Amygdala (tissue), 56 donors: ENCODE measurements around the gene TMC6.
"Not testable (repeated sequence)": the region's sequence is repeated elsewhere in the genome, so short reads cannot be mapped to it uniquely, and the experiment has no call there.

Experiments
- DNase-seq, 56 donors: peaks; one replicate each; lab custom pipeline; 2025; lab: John Stamatoyannopoulos, UW

The TMC6 gene, protein sequence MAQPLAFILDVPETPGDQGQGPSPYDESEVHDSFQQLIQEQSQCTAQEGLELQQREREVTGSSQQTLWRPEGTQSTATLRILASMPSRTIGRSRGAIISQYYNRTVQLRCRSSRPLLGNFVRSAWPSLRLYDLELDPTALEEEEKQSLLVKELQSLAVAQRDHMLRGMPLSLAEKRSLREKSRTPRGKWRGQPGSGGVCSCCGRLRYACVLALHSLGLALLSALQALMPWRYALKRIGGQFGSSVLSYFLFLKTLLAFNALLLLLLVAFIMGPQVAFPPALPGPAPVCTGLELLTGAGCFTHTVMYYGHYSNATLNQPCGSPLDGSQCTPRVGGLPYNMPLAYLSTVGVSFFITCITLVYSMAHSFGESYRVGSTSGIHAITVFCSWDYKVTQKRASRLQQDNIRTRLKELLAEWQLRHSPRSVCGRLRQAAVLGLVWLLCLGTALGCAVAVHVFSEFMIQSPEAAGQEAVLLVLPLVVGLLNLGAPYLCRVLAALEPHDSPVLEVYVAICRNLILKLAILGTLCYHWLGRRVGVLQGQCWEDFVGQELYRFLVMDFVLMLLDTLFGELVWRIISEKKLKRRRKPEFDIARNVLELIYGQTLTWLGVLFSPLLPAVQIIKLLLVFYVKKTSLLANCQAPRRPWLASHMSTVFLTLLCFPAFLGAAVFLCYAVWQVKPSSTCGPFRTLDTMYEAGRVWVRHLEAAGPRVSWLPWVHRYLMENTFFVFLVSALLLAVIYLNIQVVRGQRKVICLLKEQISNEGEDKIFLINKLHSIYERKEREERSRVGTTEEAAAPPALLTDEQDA

DNA sequence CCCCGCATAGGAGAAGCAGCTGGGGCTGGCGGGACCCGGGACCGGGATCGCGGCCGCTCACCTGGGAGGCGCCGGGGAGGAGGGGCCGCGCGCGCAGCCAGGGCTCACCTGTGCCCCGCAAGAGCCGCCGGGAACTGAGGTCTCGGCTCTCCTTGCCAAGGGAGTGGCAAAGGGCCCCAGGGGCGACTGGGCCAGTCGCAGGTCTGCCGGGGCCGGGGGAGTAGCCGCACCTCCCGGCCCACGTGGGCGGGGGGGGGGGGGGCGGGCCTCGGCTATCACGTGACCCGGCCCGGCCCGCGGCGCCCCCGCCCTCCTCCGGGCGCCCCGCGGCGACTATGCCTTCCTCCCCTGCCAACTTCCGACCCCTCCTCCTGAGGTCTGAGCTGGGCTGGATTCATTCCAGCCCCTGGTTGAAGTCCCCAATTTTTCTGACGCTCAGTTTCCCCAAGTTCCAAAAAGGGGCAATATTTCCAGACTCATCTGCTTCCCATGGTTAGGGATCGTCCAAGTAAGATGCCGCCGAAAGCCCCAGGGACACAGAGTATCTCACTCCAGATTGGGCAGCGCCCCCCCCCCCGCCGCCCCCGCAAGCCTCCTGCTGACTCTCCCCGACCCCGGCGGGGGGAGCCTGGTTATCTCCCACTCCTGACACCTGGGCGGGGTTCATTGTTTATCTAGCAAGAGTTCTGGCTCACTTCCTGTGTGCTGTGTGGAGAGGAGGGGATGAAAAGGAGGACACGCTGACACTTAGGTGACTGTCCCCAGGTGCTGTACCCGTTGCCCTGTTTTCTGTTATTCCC lies at the start of gene TMC6:
TSS of gene TMC6 (minus strand) at position 205 of the 800 bp plus-strand sequence. CDS start 1,923 bp downstream, outside the sequence.
- DNase-seq: peak in 24 of 56 donors; percentile 35 to 79 (median 57)

DNA sequence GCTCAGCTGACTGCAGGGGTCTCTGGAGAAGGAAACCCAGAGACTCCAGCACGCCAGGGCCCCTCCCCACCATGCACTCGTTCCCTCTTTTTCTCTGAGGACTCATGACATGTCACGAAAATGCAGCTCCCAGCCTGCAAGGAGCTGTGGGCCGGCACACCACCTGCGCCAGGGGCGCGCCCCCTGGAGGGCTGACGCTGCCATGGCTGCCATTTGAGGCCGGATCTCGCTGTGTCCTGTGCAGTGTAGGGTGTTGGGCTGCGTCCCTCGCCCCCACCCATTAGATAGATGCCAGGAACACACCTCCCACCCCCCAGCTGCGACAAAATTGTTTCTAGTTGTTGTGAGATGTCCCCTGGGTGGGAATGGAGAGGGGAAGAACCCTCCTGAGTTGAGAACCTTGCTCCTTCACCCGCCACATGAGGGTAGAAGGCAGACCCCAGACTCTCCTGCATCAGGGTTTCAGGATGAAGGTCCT lies 48.0 kb upstream of the TMC6 start:
- DNase-seq: peak in 40 of 56 donors; percentile 6 to 76 (median 32)

DNA sequence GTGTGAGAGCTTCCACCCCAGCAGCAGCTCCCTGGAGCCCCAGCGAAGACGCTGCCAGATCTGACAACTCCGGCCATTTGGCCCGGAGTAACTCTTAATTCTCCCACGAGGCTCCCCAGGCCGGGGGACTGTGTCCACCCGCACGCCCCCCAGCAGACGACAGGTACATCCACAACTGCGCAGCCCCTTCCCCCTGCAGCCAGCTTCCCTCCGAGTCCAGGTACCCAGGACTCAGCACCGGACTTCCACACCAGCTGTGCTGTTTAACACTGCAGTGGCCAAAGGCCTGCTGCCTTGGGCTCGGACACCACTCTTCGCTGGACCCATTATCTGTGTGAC lies 47.1 kb upstream of the TMC6 start:
- no peak for DNase-seq

DNA sequence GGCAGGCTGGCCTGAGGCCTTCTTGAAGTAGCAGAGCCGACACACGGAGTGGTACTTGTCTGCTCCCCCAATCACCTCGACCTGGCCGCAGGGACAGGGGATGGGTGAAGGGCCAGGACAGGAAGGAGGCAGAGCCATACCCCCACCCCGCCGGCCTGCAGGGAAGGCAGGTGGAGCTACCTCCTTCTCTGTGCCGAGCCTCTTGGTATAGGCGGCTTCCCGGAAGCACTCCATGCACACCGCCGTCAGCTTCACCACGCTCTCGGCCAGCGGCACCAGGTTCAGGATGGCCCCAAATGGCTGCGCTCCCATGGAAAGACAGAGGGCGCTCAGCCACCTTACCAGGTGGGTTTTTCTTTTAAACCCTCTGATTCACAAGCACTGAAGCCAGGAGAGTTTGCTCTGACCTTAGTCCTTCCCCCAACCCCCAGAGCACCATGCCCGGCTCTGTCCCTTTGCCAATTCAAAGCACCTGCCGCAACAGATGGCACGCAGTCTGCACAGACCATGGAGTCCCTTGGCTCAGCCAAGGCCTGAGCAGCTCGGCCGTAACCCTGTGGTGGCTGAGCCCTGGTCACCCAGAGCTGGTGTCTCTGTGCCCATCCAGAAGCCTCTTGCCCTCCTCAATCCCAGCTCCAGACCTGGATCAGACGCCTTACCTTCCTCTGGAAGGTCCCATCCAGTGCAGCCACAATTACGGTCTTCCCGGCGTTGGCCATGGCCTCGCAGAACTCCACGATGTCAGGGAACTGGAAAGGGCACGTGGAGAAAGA lies 46.5 kb upstream of the TMC6 start:
- DNase-seq: peak in 2 of 56 donors; percentile 42 to 60

DNA sequence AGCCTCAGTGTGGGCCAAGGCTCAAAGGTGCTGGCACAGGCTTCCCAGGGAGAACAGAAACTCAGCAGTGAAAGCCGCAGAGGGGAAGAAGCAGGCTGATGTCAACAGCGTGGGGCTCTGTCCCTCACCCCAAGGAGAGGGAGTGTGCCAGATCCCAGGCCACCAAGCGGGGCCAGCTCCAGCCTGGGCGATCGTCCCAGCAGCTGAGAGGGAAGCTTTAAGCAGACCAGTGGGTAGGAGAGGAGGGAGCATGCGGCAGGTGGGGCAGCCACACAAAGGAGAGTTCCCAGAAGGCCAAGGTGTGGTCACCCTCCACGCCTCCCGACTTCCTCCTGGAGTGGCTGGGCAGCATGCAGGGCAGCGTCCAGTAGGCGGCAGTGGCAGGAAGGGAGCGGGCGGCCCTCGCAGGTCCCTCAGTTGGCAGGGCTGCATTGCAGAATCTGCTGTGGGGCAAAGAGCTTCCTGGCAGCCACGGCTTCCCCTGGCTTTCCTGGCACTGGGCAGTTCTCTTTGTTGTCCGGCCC lies 45.9 kb upstream of the TMC6 start:
- DNase-seq: peak in 53 of 56 donors; percentile 52 to 93 (median 82)

DNA sequence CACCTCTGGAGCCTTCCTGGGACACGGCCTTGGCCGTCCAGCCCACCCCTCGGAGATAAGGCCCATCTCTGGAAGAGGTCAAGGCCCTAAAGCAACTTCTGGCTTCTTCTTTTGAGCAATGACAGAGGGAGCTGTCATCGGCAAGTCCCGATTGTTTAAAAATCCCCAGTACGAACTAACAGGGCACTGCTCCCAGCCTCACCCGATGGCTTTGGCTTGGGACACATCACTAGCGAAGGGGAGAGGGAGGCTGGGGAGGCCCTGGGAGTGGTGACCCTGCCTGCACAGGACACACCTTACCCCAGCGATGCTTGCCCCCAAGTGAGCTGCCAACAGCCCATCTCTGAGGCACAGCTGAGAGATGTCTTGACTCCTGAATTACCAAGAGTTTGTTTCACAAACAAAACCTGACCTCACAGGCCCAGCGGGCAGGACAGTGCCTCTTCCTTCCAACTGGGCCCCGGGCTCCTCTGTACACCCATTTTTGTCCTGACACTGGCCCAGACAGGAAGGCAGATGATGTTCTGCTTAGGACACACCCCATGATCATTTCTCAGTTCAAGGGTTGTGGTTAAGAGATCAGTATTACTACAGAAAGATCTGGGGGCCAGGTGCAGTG lies 44.7 kb upstream of the TMC6 start:
- DNase-seq: no peak

DNA sequence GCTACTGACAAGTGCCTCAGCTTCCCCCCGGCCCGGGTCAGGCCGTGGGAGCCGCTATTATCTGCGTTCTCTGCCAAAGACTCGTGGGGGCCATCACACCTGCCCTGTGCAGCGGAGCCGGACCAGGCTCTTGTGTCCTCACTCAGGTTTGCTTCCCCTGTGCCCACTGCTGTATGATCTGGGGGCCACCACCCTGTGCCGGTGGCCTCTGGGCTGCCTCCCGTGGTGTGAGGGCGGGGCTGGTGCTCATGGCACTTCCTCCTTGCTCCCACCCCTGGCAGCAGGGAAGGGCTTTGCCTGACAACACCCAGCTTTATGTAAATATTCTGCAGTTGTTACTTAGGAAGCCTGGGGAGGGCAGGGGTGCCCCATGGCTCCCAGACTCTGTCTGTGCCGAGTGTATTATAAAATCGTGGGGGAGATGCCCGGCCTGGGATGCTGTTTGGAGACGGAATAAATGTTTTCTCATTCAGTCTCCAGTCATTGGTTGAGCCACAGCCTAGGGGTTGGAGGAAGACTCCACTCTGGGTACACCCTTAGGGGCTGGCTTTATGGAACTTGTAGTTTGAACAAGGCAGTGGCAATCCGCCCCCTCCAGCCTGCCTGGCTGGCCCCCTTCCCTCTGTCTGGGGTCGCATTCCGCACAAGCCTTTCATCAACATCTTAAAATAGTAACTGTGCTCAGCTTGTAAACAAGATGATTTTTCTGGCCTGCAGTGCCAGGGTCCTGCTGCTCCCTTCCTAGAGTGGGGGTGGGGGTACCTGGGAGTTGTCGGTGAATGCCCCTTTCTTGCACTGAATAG lies 43.9 kb upstream of the TMC6 start:
- DNase-seq: peak in 4 of 56 donors; percentile 20 to 37 (median 28)

DNA sequence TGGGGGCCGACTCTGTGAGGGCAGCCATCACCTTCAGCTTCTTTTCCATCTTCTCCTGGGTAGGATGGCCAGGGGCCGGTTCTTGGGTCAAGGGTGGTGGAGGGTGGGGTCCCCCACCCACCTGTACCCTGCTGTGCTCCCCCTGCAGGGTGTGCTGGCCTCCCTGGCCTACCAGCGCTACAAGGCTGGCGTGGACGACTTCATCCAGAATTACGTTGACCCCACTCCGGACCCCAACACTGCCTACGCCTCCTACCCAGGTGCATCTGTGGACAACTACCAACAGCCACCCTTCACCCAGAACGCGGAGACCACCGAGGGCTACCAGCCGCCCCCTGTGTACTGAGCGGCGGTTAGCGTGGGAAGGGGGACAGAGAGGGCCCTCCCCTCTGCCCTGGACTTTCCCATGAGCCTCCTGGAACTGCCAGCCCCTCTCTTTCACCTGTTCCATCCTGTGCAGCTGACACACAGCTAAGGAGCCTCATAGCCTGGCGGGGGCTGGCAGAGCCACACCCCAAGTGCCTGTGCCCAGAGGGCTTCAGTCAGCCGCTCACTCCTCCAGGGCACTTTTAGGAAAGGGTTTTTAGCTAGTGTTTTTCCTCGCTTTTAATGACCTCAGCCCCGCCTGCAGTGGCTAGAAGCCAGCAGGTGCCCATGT lies 43.2 kb upstream of the TMC6 start:
- not testable (repeated sequence) for DNase-seq

DNA sequence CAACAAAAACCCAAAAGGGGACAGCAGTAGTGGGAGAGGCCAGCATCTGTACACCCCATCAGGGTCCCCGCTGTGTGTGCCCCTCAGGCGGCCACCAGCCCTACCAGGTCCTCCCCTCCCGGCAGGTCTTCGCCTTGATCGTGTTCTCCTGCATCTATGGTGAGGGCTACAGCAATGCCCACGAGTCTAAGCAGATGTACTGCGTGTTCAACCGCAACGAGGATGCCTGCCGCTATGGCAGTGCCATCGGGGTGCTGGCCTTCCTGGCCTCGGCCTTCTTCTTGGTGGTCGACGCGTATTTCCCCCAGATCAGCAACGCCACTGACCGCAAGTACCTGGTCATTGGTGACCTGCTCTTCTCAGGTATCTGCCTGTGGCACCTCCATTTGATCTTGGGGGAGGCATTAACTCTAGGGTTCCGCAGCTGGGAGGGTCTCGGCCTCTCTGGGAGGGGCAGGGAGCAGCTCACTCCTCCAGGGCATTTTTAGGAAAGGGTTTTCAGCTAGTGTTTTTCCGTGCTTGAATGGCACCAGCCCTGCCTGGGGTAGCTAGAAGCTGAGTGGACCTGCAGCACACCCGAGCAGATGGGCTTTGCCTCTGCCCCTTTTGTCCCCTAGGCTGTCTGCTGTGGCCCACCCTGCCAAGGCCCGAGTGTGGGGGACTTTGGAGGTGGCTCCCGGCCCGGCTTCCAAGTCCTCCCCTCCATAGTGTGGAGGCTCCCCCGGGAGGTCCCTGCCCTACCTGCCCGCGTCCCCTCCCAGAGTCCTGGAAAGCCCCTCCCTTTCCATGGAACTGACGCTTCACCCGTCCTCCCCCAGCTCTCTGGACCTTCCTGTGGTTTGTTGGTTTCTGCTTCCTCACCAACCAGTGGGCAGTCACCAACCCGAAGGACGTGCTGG lies 42.4 kb upstream of the TMC6 start:
- no peak for DNase-seq

DNA sequence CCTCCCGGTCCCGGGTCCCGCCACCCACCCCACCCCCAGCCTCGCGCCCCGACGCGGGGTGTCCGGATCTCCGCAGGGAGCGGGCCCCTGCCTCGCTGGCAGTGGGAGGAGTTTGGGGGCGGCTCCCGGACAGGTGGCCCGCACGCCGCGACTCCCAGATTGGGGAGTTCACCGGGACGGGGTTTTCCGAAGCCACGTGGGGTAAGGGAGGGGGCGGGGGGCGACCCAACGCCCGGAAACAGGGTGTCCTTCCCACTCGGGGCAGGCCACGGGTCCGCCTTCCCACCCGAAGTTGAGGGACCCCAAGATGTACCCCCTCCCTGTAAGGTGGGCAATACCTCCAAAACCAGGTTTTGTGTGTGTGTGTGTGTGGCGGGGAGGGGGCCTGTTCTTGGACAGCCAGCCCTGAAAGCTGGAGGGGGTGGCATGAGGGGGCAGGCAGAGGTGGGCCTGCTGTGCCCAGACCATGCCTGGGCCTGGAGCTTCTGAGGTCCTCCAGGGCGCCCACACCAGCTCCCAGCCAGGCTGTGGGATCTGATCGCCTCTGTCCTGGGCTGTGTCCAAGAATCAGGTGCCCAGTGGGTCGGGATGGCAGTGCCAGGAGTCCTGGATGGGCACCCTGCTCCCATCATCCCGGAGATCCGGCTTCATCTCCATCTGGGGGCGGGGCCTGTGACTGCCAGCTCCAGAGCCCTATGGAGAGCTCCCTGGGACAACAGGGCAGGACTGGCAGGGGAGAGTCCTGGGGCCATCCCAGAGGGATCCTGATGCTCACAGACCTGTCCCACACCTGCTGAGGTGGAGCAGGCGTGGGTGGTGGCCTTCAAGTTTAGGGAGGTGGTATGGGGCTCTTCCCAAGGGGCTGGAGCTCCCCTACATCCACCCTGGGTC lies 40.6 kb upstream of the TMC6 start:
- peak in 39 of 56 donors; percentile 7 to 74 (median 39) for DNase-seq

DNA sequence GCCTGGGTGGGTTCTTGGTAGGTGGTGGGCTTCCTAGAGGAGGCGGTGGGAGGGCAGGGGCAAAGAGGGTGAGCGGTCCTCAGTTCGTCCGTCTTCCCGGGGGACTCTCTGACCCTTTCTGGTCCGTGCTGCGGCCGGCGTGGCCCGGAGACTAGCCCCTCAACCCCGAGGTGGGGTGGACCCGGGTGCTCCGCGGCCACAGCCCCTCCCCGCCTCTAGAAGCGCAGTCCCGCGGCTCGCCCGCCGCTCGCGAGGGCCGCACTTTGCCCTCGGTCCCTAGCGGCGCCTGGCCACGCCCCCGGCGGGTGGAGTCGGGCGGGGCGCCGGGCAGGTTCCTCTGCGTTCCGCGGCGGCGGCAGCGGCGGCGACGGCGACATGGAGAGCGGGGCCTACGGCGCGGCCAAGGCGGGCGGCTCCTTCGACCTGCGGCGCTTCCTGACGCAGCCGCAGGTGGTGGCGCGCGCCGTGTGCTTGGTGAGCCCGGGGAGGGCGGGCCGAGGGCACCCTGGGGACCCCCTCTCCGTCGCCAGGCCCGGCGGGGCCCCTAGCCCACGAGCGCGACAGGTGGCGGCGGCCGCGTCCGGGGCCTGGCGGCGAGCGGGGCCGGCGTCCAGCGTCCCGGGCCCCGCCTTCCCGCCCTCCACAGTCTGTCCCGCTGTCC lies 39.8 kb upstream of the TMC6 start, which contains the start of gene SYNGR2:
TSS of gene SYNGR2 (plus strand) at position 340 of the 661 bp plus-strand sequence. CDS start at position 376, 36 bp downstream.
- peak in 45 of 56 donors; percentile 4 to 84 (median 43) for DNase-seq

DNA sequence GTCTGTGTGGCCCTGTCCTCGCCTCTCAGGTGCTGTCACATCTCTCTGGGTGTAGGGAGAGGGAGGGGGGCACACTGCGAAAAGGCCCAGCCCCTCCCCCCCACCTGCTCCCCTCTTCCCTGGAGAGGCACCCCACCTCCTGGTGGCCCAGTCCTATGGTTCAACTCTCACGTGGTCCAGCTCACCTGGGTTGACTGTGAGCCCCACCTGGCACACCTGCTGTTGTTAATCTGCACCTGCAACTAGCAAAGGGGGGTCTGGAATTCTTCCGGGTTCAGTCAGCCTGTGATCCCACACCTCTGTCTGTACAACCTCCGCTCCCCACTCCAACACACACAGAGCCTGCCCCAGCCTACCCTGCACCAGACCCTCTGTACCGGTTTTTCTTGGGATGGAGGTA lies 37.9 kb upstream of the TMC6 start:
- DNase-seq: no peak

DNA sequence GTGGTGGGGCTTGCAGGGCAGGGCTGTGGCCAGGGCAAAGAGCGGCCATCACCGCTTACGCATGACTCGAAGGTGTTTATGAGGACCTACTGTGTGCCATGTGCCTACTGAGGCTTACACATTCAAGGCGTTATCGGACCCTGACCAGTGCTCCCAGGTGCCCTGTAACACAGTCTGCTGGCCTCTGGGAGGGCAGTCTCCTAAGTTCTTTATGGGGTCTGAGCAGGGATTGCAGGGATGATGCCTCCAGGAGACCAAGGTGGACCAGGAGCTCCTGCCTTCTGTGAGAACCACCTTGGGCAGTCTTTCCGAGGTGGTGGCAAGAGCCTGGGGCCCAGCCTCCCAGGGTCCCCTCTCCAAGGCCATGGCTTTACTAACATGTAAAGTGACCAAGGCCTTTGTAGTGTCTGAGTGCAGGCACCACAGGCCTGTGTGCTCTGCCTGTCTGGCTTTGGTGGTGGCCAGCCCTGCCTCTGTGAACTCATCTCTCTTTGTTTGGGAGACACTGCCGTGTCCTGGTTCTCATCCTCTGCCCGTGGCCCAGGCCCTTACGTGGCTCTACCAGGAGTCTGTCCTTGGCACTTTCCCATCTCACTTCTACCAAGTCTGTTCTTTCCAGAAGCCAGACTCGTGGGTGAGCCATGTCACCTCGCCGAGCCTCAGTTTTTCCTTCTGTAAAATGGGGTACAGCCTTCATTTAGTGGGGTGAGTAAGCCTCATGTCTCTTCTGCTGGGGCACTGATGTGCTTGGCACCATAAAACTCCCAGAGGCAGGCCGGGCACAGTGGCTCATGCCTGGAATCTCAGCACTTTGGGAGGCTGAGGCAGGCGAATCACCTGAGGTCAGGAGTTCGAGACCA lies 36.4 kb upstream of the TMC6 start:
- no peak for DNase-seq
